Endometrial microvascular endothelial cells (primary cell): ENCODE measurements around the gene MACF1. TPM values are rescaled to one million over a fixed set of nuclear protein-coding genes. Genes with fewer than 3 reads are reported as not detected.
"Not testable (repeated sequence)": the region's sequence is repeated elsewhere in the genome, so short reads cannot be mapped to it uniquely, and the experiment has no call there.

ENCODE experiments used
- in situ Hi-C: cut with HindIII; loops from 2 replicates; pipeline ENCODE4 v1.10.0; 2017; ENCODE audit warnings: low sequenced_read_pairs, low pct_unique_long_range_greater_than_20kb; ENCODE audit errors: inconsistent ontology term
- total RNA-seq: library from RNA; depleted of rRNA; stranded (reverse); fragments of >200 nt; gene quantifications from one replicate; pipeline ENCODE4 v1.2.3, GENCODE V29; 2015; ENCODE audit errors: inconsistent ontology term

MACF1 gene
- total RNA-seq, 1 donor from 2014 or later: 183 TPM

GRCh38 chr1:39208360-39208759 lies 3.9 kb downstream of the MACF1 start:
- in situ Hi-C loops: not testable (repeated sequence)

GRCh38 chr1:39210649-39211048 lies 6.2 kb downstream of the MACF1 start:
- in situ Hi-C loops: no loop called here

GRCh38 chr1:39212499-39212898 lies 8.0 kb downstream of the MACF1 start:
- in situ Hi-C loops: no loop called here

- in situ Hi-C loops: no loop called here
Observed at GRCh38 chr1:39213511-39214002, 9.1 kb downstream of the MACF1 start.

- in situ Hi-C loops: no loop called here
Observed at GRCh38 chr1:39214021-39214713, 9.7 kb downstream of the MACF1 start.

GRCh38 chr1:39214714-39214997 lies 10.2 kb downstream of the MACF1 start:
- in situ Hi-C loops: no loop called here

- in situ Hi-C loops: no loop called here
Observed at GRCh38 chr1:39214998-39215873, 10.7 kb downstream of the MACF1 start.

- in situ Hi-C loops: no loop called here
Observed at GRCh38 chr1:39216771-39217170, 12.3 kb downstream of the MACF1 start.

- in situ Hi-C loops: no loop called here
Observed at GRCh38 chr1:39220891-39221870, 16.7 kb downstream of the MACF1 start.

- in situ Hi-C loops: no loop called here
Observed at GRCh38 chr1:39224295-39224829, 19.9 kb downstream of the MACF1 start.

- in situ Hi-C loops: no loop called here
Observed at GRCh38 chr1:39226836-39227235, 22.3 kb downstream of the MACF1 start.

GRCh38 chr1:39228252-39228651 lies 23.8 kb downstream of the MACF1 start:
- in situ Hi-C loops: no loop called here

GRCh38 chr1:39229504-39229903 lies 25.0 kb downstream of the MACF1 start:
- in situ Hi-C loops: no loop called here

GRCh38 chr1:39230261-39231190 lies 26.0 kb downstream of the MACF1 start:
- in situ Hi-C loops: no loop called here

GRCh38 chr1:39236971-39237370 lies 32.5 kb downstream of the MACF1 start:
- in situ Hi-C loops: no loop called here

GRCh38 chr1:39238476-39238875 lies 34.0 kb downstream of the MACF1 start:
- in situ Hi-C loops: no loop called here

GRCh38 chr1:39239968-39240367 lies 35.5 kb downstream of the MACF1 start:
- in situ Hi-C loops: no loop called here

GRCh38 chr1:39243302-39243701 lies 38.8 kb downstream of the MACF1 start:
- in situ Hi-C loops: no loop called here
